AG04449 (cell line): ENCODE measurements around the gene GALR2.

Source experiments
- CTCF ChIA-PET: fragments of 350-600 bp; formaldehyde crosslinking; extraction: SDS; loops from one replicate; lab custom pipeline; 2021; ENCODE audit warnings: antibody characterized with exemption; lab: Yijun Ruan, JAX
- POLR2A ChIA-PET: fragments of 400-600, 350-600 bp; formaldehyde crosslinking; extraction: SDS; loops from one replicate; lab custom pipeline; 2020; ENCODE audit warnings: antibody characterized with exemption, inconsistent platforms; lab: Yijun Ruan, JAX
- DNase-seq: peaks from one replicate; pipeline ENCODE4 v3.0.0-alpha.2; 2010; ENCODE audit warnings: low read depth, low spot score
- H3K4me3 ChIP-seq: 2 replicates; pipeline ENCODE4 v1.5.1; 2011; ENCODE audit warnings: low read depth, mild to moderate bottlenecking, control low read depth, low read length
- TF ChIP-seq, protein P1 (sequence below): IDR thresholded peaks from one replicate; pipeline ENCODE4 v1.5.1; 2011; ENCODE audit warnings: mild to moderate bottlenecking, moderate library complexity, low read length, control low read depth, inconsistent platforms; ENCODE audit not compliant: insufficient read depth; ENCODE audit errors: missing control alignments

The GALR2 gene

DNA sequence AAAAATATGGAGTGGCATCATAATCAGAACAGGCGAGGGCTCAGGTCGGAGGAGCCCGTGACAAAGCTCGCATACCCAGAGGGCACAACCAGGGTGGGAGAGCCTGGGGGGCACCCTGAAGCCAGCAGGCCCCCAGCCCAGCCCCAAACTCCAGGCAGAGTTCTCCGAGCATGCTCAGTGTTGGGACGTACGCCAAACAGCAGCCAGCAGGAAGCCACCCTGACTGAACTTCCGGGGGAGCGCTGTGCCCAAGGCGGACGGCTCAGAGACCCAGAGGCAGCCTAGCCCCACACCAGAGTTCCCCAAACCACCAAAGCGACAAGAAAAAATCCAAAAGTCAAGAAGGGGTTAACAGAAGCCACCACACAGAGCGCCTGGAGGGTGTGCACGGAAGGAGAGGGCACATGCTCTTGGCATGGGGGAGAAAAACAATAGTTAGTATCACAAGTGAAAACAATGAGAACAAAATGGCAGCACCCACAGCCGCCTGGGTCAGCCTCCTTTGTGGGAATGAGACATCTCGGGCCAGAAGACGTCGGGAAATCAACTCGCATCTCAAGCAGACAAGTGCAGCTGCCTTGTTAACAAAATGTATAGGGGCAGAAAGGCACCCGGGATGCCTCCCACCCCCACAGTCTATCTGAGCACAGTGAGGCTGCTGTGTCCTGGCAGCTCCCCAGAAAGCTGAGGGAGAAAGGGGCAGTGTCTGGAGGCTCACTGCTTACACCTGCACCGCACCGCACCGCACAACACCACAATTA, 17.1 kb downstream of the GALR2 start:
- CTCF ChIA-PET = interaction anchor here (1.0 kb wide), 1 partner anchor 11 kb away, joined by 3 read pairs; no protein-coding TSS in a partner anchor
- TF ChIP-seq, protein P1, sequence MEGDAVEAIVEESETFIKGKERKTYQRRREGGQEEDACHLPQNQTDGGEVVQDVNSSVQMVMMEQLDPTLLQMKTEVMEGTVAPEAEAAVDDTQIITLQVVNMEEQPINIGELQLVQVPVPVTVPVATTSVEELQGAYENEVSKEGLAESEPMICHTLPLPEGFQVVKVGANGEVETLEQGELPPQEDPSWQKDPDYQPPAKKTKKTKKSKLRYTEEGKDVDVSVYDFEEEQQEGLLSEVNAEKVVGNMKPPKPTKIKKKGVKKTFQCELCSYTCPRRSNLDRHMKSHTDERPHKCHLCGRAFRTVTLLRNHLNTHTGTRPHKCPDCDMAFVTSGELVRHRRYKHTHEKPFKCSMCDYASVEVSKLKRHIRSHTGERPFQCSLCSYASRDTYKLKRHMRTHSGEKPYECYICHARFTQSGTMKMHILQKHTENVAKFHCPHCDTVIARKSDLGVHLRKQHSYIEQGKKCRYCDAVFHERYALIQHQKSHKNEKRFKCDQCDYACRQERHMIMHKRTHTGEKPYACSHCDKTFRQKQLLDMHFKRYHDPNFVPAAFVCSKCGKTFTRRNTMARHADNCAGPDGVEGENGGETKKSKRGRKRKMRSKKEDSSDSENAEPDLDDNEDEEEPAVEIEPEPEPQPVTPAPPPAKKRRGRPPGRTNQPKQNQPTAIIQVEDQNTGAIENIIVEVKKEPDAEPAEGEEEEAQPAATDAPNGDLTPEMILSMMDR = no peak
- POLR2A ChIA-PET = interaction anchor here (4.1 kb wide), 1 partner anchor 11 kb away, joined by 17 read pairs; no protein-coding TSS in a partner anchor
- DNase-seq = no peak
- no peak overlapping the region for H3K4me3 ChIP-seq

DNA sequence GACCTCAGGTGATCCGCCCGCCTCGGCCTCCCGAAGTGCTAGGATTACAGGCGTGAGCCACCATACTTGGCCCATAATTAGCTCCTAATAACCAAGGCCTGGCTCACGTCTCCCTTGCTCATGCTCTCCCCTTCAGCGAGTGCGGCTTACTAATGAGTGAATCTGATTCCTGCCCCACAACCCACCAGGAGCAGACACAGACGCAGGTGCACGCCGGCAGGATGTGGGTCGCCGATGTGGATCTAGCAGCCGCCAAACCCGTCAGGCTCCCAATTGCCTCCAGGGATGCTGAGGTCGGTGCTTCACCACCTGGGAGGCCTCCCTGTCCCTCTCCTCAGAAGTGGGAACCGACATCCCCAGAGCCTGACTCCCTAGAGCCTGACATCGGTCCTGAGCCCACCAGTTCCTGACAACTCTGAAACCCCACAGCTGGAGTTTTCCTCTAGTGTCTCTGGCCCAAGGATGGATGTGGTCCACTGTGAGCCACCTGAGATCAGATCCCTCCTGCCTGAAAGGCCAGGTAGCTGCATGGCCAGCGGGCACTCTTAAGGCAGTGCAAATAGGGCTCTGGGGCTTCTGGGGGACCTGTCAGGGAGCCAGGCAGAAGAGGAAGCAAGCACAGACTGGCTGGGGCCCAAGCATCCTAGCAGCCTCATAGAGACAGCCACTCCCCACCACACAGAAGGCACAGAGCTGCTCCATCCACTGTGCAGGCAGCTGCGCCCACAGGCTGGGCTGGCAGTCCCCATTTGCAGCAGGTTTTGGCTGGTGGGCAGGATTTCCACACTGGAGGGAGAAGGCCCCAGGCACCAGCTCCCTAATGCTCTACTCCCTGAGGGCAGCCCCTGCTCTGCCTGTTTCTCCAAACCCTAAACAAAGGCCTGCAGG, 18.2 kb downstream of the GALR2 start:
- TF ChIP-seq, protein P1 = no peak
- DNase-seq = no peak
- ChIA-PET POLR2A (interaction anchor here (4.1 kb wide), 1 partner anchor 12 kb away, joined by 17 read pairs; no protein-coding TSS in a partner anchor), CTCF (interaction anchor here (1.0 to 3.8 kb wide), 3 partner anchors 12 to 186 kb away, joined by 3 to 20 read pairs (median 3); no protein-coding TSS in a partner anchor)
- no peak overlapping the region for H3K4me3 ChIP-seq

DNA sequence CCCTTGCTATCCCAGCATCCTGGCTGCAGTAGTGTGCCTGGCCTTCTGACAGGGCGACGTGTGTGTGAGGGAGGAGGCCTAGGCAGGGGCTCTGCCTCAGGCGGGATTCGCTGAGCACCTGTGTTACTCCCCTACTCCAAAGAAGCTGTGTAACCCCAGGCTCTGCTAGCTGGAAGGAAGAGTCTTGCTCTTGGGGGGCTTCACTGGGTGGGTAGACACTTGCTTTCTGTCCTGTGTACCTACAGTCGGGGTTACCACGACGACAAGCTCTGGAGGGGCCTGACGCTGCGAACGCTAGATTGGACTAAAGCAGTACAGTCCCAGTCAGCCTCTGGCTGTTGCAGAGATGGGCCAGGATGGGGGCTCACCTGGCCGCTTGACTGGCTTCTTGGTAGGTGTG, 19.5 kb downstream of the GALR2 start:
- CTCF ChIA-PET = interaction anchor here (0.9 to 3.8 kb wide), 3 partner anchors 12 to 185 kb away, joined by 3 to 20 read pairs (median 3); no protein-coding TSS in a partner anchor
- DNase-seq = no peak
- POLR2A ChIA-PET = interaction anchor here (1.2 to 4.1 kb wide), 2 partner anchors 9 to 14 kb away, joined by 4 to 17 read pairs; partner anchors contain the start of gene EXOC7
- TF ChIP-seq, protein P1 = no peak
- no peak overlapping the region for H3K4me3 ChIP-seq

DNA sequence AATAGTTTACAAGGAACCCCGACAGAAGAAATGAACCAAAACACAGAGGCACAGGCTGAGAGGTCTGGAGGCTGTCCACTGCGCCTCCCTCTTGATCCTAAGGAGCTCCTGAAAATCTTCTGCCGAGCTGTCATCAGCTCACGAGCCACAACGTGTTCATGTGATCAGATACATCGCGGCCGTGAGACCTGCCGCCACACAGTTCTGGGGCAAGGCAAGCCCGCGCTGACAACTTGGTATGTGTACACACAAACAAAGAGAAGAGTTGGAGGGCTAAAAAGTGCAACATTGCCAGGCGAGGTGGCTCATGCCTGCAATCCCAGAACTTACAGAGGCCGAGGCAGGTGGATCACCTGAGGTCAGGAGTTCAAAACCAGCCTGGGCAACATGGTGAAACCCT, 21.4 kb downstream of the GALR2 start:
- no peak overlapping the region for H3K4me3 ChIP-seq
- DNase-seq = no peak
- TF ChIP-seq, protein P1 = no peak
- ChIA-PET POLR2A (interaction anchor here (4.1 kb wide), 1 partner anchor 16 kb away, joined by 17 read pairs; no protein-coding TSS in a partner anchor), CTCF (interaction anchor here (1.0 to 3.8 kb wide), 3 partner anchors 11 to 183 kb away, joined by 3 to 20 read pairs (median 4); no protein-coding TSS in a partner anchor)

DNA sequence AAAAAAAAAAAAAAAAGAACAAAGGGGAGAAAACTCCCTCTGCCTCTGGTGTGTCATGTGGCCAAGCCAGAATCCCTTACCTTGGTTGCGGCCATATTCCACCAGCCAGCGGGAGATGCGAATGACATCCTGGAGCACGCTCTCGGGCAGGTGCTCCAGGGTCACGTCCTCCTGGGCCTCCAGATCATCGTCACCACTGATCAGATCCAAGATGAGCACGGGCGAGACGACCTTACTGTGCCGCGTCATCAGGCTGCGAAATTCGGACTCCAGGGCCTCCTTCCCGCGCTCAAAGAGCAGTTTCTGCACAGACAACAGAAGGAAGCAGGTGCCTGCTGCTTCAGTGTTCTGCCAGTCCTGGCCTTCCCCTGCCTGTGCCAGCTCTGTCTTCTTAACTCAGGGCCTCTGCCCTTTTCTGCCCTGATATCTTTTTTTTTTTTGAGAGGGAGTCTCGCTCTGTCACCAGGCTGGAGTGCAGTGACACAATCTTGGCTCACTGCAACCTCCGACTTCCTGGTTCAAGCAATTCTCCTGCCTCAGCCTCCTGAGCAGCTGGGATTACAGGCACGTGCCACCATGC, 23.2 kb downstream of the GALR2 start:
- DNase-seq = no peak
- ChIA-PET CTCF (no interaction called here), POLR2A (no interaction called here)
- TF ChIP-seq, protein P1 = no peak
- no peak overlapping the region for H3K4me3 ChIP-seq
